ENCODE measurements around the gene SLC9A9. TPM values are rescaled to one million over a fixed set of nuclear protein-coding genes. Genes with fewer than 3 reads are reported as not detected.

SLC9A9 gene
- total and polyA plus RNA-seq, 10 of the 15 experiments (the other 5 are each of a cell fraction or from before 2014, with no cell fraction given), result 3.5 to 14.2 (median 9.3) TPM

DNA sequence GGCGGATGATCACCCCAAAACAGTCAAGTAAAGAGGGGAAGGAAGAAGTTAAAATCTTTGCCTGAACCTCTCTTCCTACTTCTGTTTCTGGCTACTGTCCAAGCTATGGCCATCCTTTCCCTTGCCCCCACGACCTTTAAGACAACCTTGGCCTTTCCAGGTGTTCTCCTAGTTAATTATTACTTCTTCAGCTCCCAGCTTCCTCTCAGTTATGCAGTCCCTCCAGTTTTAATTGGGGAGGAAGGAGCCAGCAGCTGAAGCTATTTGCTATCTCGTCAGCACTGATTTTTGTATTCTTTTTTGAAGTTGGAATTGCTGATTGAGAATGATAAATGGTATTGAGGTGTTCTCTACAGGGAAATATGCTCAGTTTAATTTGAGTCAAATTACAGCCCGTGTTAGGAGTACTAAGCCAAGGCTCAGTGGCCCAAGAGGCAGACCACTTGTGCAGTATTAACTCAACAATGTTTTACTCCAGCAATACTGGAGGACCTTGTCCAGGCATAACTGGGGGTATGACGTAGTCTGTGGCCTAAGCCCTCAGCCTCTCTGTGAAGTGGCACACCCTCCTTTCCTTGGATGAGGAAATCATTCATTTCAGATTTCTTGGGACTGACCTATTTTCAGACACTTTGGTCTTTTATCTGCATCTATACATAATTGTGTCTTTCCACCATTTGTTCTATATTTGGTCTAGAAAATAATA, 336.9 kb downstream of the SLC9A9 start (continued):
- TF ChIP-seq, protein P1, sequence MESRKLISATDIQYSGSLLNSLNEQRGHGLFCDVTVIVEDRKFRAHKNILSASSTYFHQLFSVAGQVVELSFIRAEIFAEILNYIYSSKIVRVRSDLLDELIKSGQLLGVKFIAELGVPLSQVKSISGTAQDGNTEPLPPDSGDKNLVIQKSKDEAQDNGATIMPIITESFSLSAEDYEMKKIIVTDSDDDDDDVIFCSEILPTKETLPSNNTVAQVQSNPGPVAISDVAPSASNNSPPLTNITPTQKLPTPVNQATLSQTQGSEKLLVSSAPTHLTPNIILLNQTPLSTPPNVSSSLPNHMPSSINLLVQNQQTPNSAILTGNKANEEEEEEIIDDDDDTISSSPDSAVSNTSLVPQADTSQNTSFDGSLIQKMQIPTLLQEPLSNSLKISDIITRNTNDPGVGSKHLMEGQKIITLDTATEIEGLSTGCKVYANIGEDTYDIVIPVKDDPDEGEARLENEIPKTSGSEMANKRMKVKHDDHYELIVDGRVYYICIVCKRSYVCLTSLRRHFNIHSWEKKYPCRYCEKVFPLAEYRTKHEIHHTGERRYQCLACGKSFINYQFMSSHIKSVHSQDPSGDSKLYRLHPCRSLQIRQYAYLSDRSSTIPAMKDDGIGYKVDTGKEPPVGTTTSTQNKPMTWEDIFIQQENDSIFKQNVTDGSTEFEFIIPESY (IDR thresholded peaks at IDR 0.05), result no peak
- TF ChIP-seq NRF1 (conservative IDR thresholded peaks at IDR 0.05; ENCODE audit: low read depth, low read length), result no peak
- no peak for TF ChIP-seq ESRRA (IDR thresholded peaks at IDR 0.05; ENCODE audit: low read length)
- no peak for TF ChIP-seq FOXK2 (IDR thresholded peaks at IDR 0.05)
- TF ChIP-seq TCF12 (IDR thresholded peaks at IDR 0.05; ENCODE audit: low read depth, low read length), result no peak

DNA sequence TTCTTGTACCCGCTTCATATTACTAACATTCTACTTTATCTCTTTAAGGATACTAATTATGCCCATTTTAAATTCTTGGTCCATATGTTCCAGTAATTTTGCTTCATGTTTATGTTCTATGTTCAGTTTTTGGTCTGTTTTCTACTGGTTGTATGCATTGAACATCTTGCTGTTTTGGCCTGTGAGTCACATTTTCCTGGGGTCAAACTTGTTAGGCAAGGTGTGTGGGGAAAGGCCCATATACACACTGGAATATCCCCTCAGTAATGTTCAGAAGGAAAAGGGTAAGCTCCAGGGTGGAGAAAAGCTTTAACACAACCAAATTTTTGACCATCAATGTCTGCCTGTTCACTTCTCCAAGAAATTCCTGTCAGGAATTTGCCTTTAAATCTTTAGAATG, 337.7 kb downstream of the SLC9A9 start:
- FAIRE-seq, result no peak
- no peaks in the 10 kb centered on the region for H3K4me1 ChIP-seq (ENCODE audit: control insufficient read depth, insufficient read depth, low read length)
- in situ Hi-C loops (cut with MboI), result no loop called here
- ChIA-PET POLR2A (no interaction called here), RAD21 (ENCODE audit: unreplicated experiment) (no interaction called here), CTCF (interaction anchor here (0.5 kb wide), 1 partner anchor 33 kb away, joined by 3 read pairs; no protein-coding TSS in a partner anchor), SMC1A (ENCODE audit: uncharacterized antibody, unreplicated experiment) (interaction anchor here (0.8 kb wide), 1 partner anchor 83 kb away, joined by 3 read pairs; no protein-coding TSS in a partner anchor)
- no peak overlapping the region for H3K9ac ChIP-seq (ENCODE audit: control insufficient read depth, insufficient read depth, low read length)
- WGBS (ENCODE audit: insufficient coverage, insufficient replicate concordance, low lambda C conversion rate, missing lambda C conversion rate), result 100% methylated on average over 1 of the region's 1 CpG
- no peaks in the 10 kb centered on the region for H3K27me3 ChIP-seq (replicated peaks in 1 of 2; ENCODE audit: control insufficient read depth in 2 of 2, insufficient read depth in 2 of 2, low read length in 1 of 2)
- no peaks in the 10 kb centered on the region for H4K20me1 ChIP-seq (ENCODE audit: control insufficient read depth, insufficient read depth)
- no peak overlapping the region for H3K4me3 ChIP-seq
- no peak overlapping the region for H3K27ac ChIP-seq (ENCODE audit: control insufficient read depth, insufficient read depth)
- no peaks in the 10 kb centered on the region for H3K36me3 ChIP-seq (ENCODE audit: control insufficient read depth in 2 of 2, insufficient read depth in 2 of 2, low read length in 1 of 2)
- no peaks in the 10 kb centered on the region for H3K79me2 ChIP-seq (ENCODE audit: control insufficient read depth, insufficient read depth, low read length)
- no peak overlapping the region for H3K4me2 ChIP-seq (ENCODE audit: control insufficient read depth, insufficient read depth)
- no peak overlapping the region for H2AFZ ChIP-seq (ENCODE audit: control insufficient read depth, low read depth, low read length)
- no peak for DNase-seq (ENCODE audit: low read depth, low spot score)
- ATAC-seq, result no peak
- intact Hi-C loops (cut with micrococcal nuclease; ENCODE audit: unreplicated experiment), result no loop called here
- BruUV-seq (replicated peaks), result no TSS peak
- no peaks in the 10 kb centered on the region for H3K9me3 ChIP-seq (replicated peaks; ENCODE audit: control insufficient read depth, insufficient read depth, low read length)
- no peak for TF ChIP-seq CHD1 (IDR thresholded peaks at IDR 0.05; ENCODE audit: low read depth, low read length)
- no peak for TF ChIP-seq TCF12 (IDR thresholded peaks at IDR 0.05; ENCODE audit: low read depth, low read length)
- TF ChIP-seq NFYB (IDR thresholded peaks at IDR 0.05; ENCODE audit: insufficient read depth, low read depth, low read length), result no peak
- no peak for TF ChIP-seq ZZZ3 (IDR thresholded peaks at IDR 0.05; ENCODE audit: control insufficient read depth, insufficient read length, low read depth)
- no peak for TF ChIP-seq POLR2A (IDR thresholded peaks at IDR 0.05; ENCODE audit: low read depth, low read length)
- no peak for TF ChIP-seq HCFC1 (IDR thresholded peaks at IDR 0.05; ENCODE audit: low read length)
- TF ChIP-seq WRNIP1 (IDR thresholded peaks at IDR 0.05; ENCODE audit: borderline replicate concordance, low read depth, low read length), result no peak
- TF ChIP-seq TARDBP (IDR thresholded peaks at IDR 0.05; ENCODE audit: borderline replicate concordance), result no peak
- no peak for TF ChIP-seq JUND (IDR thresholded peaks at IDR 0.05; ENCODE audit: low read depth, low read length)
- no peak for TF ChIP-seq MTA3 (IDR thresholded peaks at IDR 0.05; ENCODE audit: borderline replicate concordance, low read length)
- TF ChIP-seq ESRRA (IDR thresholded peaks at IDR 0.05; ENCODE audit: low read length), result no peak
- TF ChIP-seq NR2F1 (conservative IDR thresholded peaks at IDR 0.05), result no peak
- no peak for TF ChIP-seq CREM (IDR thresholded peaks at IDR 0.05; ENCODE audit: low read depth)
- TF ChIP-seq ZNF217 (IDR thresholded peaks at IDR 0.05), result no peak
- TF ChIP-seq, protein P2, sequence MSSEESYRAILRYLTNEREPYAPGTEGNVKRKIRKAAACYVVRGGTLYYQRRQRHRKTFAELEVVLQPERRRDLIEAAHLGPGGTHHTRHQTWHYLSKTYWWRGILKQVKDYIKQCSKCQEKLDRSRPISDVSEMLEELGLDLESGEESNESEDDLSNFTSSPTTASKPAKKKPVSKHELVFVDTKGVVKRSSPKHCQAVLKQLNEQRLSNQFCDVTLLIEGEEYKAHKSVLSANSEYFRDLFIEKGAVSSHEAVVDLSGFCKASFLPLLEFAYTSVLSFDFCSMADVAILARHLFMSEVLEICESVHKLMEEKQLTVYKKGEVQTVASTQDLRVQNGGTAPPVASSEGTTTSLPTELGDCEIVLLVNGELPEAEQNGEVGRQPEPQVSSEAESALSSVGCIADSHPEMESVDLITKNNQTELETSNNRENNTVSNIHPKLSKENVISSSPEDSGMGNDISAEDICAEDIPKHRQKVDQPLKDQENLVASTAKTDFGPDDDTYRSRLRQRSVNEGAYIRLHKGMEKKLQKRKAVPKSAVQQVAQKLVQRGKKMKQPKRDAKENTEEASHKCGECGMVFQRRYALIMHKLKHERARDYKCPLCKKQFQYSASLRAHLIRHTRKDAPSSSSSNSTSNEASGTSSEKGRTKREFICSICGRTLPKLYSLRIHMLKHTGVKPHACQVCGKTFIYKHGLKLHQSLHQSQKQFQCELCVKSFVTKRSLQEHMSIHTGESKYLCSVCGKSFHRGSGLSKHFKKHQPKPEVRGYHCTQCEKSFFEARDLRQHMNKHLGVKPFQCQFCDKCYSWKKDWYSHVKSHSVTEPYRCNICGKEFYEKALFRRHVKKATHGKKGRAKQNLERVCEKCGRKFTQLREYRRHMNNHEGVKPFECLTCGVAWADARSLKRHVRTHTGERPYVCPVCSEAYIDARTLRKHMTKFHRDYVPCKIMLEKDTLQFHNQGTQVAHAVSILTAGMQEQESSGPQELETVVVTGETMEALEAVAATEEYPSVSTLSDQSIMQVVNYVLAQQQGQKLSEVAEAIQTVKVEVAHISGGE (CRISPR knock-in tag; IDR thresholded peaks at IDR 0.05), result no peak
- no peak for TF ChIP-seq IRF4 (IDR thresholded peaks at IDR 0.05; ENCODE audit: low read depth, low read length)
